GM12892 (cell line): ENCODE results near the gene KLKB1.

Experiments
- POLR2A ChIP-seq: IDR thresholded peaks from 2 replicates; pipeline ENCODE4 v1.6.1; 2011; ENCODE audit warnings: low read depth, low read length, control low read depth
- POLR2AphosphoS5 ChIP-seq: IDR thresholded peaks from 2 replicates; pipeline ENCODE4 v1.6.1; 2011; ENCODE audit warnings: low read depth, low read length, control low read depth

GRCh38 chr4:186204103-186204559, 23.2 kb upstream of the KLKB1 start:
- TF ChIP-seq POLR2A (no peak), POLR2AphosphoS5 (no peak)
